Measurements from ENCODE around the gene TMEM229A. TPM values are rescaled to one million over a fixed set of nuclear protein-coding genes. Genes with fewer than 3 reads are reported as not detected.

TMEM229A gene
- total RNA-seq, result not detected in 2 replicates

DNA sequence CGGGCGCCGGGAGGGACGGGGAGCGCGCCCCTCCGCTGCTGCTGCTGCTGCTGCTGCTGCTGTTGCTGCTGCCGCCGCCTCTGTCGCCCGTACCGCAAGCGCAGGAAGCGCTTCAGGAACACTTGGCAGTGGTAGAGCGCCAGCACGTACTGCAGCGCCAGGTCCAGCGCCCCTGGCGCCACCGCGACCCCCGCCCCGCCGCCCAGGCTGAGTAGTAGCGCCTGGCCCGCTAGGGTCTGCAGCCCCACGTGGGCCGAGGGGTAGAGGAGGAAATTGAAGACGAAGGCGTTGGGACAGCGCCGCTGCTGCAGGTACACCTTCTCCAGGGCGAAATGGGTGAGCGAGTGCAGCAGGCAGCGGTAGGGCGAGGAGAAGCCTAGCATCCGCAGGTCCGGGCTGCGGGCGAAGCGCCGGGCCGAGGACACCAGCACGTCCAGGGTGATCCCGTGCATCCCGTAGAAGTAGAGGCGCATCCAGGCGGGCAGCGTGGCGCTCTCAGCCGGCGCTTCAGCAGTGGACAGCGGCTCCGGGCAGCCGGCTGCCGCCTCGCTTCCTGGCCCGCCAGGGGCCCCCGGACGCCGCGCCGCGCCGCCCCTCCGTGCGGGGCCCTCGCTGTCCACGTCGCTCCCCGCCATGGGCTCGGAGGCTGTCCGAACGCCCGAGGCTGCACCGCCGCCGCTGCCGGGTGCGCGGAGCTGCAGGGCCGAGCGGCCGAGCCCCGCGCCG, at the start of gene TMEM229A:
TSS of gene TMEM229A (minus strand) at position 699 of the 726 bp plus-strand sequence. CDS start at position 635, 64 bp downstream.

Other genes starting within 250 kb of the TMEM229A start
- not detected in 2 replicates for gene HYAL4, start 187.9 kb downstream of the TMEM229A start, total RNA-seq
- not detected in 2 replicates for gene SPAM1, start 107.8 kb downstream of the TMEM229A start, total RNA-seq

All from placental epithelial cell (primary cell).